GM23338 (cell line): Measurements from ENCODE around the gene NAP1L4. TPM values are rescaled to one million over a fixed set of nuclear protein-coding genes. Genes with fewer than 3 reads are reported as not detected.

Experiments
- ATAC-seq: fragments of 200-7000 bp; cut with Tn5 transposase; 3 replicates; pipeline ENCODE4 v1.9.1; 2020
- DNase-seq: peaks from one replicate; pipeline ENCODE4 v3.0.0-alpha.2; 2015; ENCODE audit warnings: low spot score
- H2AFZ ChIP-seq: fragments of 200-600 bp; sonication (generic); 2 replicates; pipeline ENCODE4 v1.8.0; 2016; ENCODE audit warnings: antibody characterized with exemption, mild to moderate bottlenecking, moderate library complexity
- H3F3A ChIP-seq: fragments of 200-600 bp; sonication (generic); replicated peaks from 2 replicates; pipeline ENCODE4 v1.8.0; 2017; ENCODE audit warnings: antibody characterized with exemption, mixed run types, low read depth
- H3K27ac ChIP-seq: fragments of 200-600 bp; sonication (generic); 2 replicates; pipeline ENCODE4 v1.6.1; 2016; ENCODE audit warnings: low read depth
- H3K27me3 ChIP-seq: fragments of 200-600 bp; sonication (generic); 2 replicates; pipeline ENCODE4 v1.8.0; 2016; ENCODE audit warnings: mild to moderate bottlenecking, mixed run types, moderate library complexity; ENCODE audit not compliant: insufficient read depth
- H3K36me3 ChIP-seq: fragments of 200-600 bp; sonication (generic); 2 replicates; pipeline ENCODE4 v1.8.0; 2016; ENCODE audit warnings: mild to moderate bottlenecking; ENCODE audit not compliant: insufficient read depth
- H3K4me1 ChIP-seq: fragments of 200-600 bp; sonication (generic); 2 replicates; pipeline ENCODE4 v1.8.0; 2016; ENCODE audit warnings: mild to moderate bottlenecking, moderate library complexity; ENCODE audit not compliant: insufficient read depth
- H3K4me2 ChIP-seq: fragments of 200-600 bp; sonication (generic); 2 replicates; pipeline ENCODE4 v1.7.1; 2017; ENCODE audit warnings: mixed run types
- H3K4me3 ChIP-seq: fragments of 200-600 bp; sonication (generic); 2 replicates; pipeline ENCODE4 v1.6.1; 2016; ENCODE audit warnings: mixed run types
- H3K79me2 ChIP-seq: fragments of 200-600 bp; sonication (generic); replicated peaks from 2 replicates; pipeline ENCODE4 v1.8.0; 2017; ENCODE audit warnings: mild to moderate bottlenecking; ENCODE audit not compliant: insufficient read depth
- H3K9me2 ChIP-seq: fragments of 200-600 bp; sonication (generic); 2 replicates; pipeline ENCODE4 v1.8.0; 2017; ENCODE audit not compliant: insufficient read depth
- H4K20me1 ChIP-seq: fragments of 200-600 bp; sonication (generic); replicated peaks from 2 replicates; pipeline ENCODE4 v1.8.0; 2017; ENCODE audit warnings: mild to moderate bottlenecking; ENCODE audit not compliant: insufficient read depth
- H3K27ac Mint-ChIP-seq: 2 replicates; pipeline ENCODE4 v1.8.0; 2020; ENCODE audit warnings: inconsistent platforms, mild to moderate bottlenecking, moderate library complexity, mixed read lengths
- H3K27me3 Mint-ChIP-seq: 3 replicates; pipeline ENCODE4 v1.8.0; 2022; ENCODE audit warnings: low read depth, mild to moderate bottlenecking, moderate library complexity, mixed read lengths, inconsistent platforms; ENCODE audit not compliant: insufficient read depth, poor library complexity
- H3K36me3 Mint-ChIP-seq: 3 replicates; pipeline ENCODE4 v1.8.0; 2021; ENCODE audit warnings: low read depth, mild to moderate bottlenecking, inconsistent platforms, moderate library complexity, mixed read lengths
- H3K4me1 Mint-ChIP-seq: 3 replicates; pipeline ENCODE4 v1.8.0; 2020; ENCODE audit warnings: mild to moderate bottlenecking, inconsistent platforms, mixed read lengths
- H3K4me3 Mint-ChIP-seq: 3 replicates; pipeline ENCODE4 v1.8.0; 2021; ENCODE audit warnings: moderate library complexity, mild to moderate bottlenecking, inconsistent platforms, mixed read lengths
- H3K9me3 Mint-ChIP-seq: 3 replicates; pipeline ENCODE4 v1.8.0; 2020; ENCODE audit warnings: moderate library complexity, mild to moderate bottlenecking, inconsistent platforms, mixed read lengths
- CREB1 ChIP-seq: fragments of 250-450 bp; sonication (Bioruptor Pico); IDR thresholded peaks from 2 replicates; pipeline ENCODE4 v1.5.0; 2020; ENCODE audit warnings: low read depth, mild to moderate bottlenecking, moderate library complexity
- CTCF ChIP-seq, 2 experiments: fragments of 200-600 bp in 1 of 2; sonication (generic) in 1 of 2; conservative IDR thresholded peaks; 2 replicates each; pipeline versions ENCODE4 v1.5.1 to v1.6.1; 2016 to 2017; ENCODE audit warnings: antibody characterized with exemption in 2 of 2, low read depth in 2 of 2, mild to moderate bottlenecking in 2 of 2, moderate library complexity in 1 of 2
- ETS1 ChIP-seq: IDR thresholded peaks from 2 replicates; pipeline ENCODE4 v1.6.1; 2016; ENCODE audit warnings: antibody characterized with exemption
- EZH2 ChIP-seq: fragments of 200-600 bp; sonication (generic); IDR thresholded peaks from one replicate; pipeline ENCODE4 v1.8.0; 2017; ENCODE audit warnings: antibody characterized with exemption, mild to moderate bottlenecking, low read depth; ENCODE audit not compliant: unreplicated experiment
- EZH2phosphoT487 ChIP-seq: fragments of 200-600 bp; sonication (generic); IDR thresholded peaks from one replicate; pipeline ENCODE4 v1.8.1; 2018; ENCODE audit warnings: antibody characterized with exemption; ENCODE audit not compliant: unreplicated experiment
- JUNB ChIP-seq: IDR thresholded peaks from one replicate; pipeline ENCODE4 v1.6.1; 2016; ENCODE audit warnings: antibody characterized with exemption; ENCODE audit not compliant: unreplicated experiment
- NANOG ChIP-seq: IDR thresholded peaks from 2 replicates; pipeline ENCODE4 v1.6.1; 2016; ENCODE audit warnings: antibody characterized with exemption, borderline replicate concordance
- POLR2AphosphoS5 ChIP-seq: IDR thresholded peaks from 2 replicates; pipeline ENCODE4 v1.6.1; 2016; ENCODE audit warnings: antibody characterized with exemption, low read depth
- STAT1 ChIP-seq: IDR thresholded peaks from one replicate; pipeline ENCODE4 v1.6.1; 2016; ENCODE audit warnings: antibody characterized with exemption; ENCODE audit not compliant: unreplicated experiment
- ZNF114 ChIP-seq: fragments of 250-450 bp; sonication (Bioruptor Pico); IDR thresholded peaks from 2 replicates; pipeline ENCODE4 v1.5.0; 2020; ENCODE audit warnings: mild to moderate bottlenecking, moderate library complexity
- ZNF331 ChIP-seq: fragments of 250-450 bp; sonication (Bioruptor Pico); IDR thresholded peaks from 2 replicates; pipeline ENCODE4 v1.5.0; 2020; ENCODE audit warnings: low read depth, mild to moderate bottlenecking, moderate library complexity
- polyA plus RNA-seq: library from polyadenylated mRNA; unstranded; fragments of >200 nt; fragmentation: Nextera tagmentation; extraction: Ambion mirVana; gene quantifications from 2 replicates; pipeline ENCODE4 v1.2.1, GENCODE V29; 2016
- total RNA-seq: library from RNA; depleted of rRNA; stranded (reverse); fragments of >200 nt; shearing (Covaris generic); gene quantifications from 2 replicates; pipeline ENCODE4 v1.2.3, GENCODE V29; 2014
- TF ChIP-seq, protein P1 (sequence below): fragments of 250-450 bp; sonication (Bioruptor Pico); IDR thresholded peaks from 2 replicates; pipeline ENCODE4 v1.5.0; 2020; ENCODE audit warnings: mild to moderate bottlenecking, moderate library complexity
- TF ChIP-seq, protein P2 (sequence below): IDR thresholded peaks from one replicate; pipeline ENCODE4 v1.6.1; 2018; ENCODE audit warnings: antibody characterized with exemption; ENCODE audit not compliant: unreplicated experiment

Gene NAP1L4
- total and polyA plus RNA-seq, 2 experiments from 2014 or later: 181 to 189 TPM

DNA sequence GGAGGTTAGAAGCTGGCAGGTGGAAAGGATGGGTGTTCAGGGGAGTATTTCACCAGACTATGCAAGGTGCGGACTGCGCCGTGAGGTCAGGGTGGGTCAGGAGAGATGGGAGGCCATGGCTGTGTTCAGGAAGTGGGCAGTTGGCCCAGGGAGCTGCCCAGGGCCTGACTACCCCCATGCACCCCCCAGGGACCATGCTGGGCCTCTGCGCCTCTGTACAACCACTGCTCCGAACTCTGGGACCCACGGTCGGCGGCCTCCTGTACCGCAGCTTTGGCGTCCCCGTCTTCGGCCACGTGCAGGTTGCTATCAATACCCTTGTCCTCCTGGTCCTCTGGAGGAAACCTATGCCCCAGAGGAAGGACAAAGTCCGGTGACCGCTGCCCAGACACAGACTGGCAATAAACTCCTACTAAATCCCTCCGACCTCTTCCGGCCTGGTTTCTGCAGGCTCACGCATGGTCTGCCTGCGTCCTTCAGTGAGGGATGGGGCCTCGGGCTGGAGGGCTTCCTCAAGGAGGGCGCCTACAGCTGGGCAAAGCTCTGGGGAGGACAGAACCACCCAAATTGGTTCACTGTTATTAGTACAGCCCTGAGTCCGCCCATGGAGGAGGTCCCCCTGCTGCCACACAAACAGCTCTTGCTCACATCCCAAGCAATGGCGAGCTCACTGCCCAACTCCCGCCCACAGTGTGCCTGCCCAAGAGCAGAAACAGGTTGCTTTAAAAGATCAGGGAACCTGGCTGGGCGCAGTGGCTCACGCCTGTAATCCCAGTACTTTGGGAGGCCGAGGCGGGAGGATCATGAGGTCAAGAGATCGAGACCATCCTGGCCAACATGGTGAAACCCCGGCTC, 67.1 kb downstream of the NAP1L4 start:
- peaks cover 4% of the 10 kb centered on the region; the same call in 1 of the 2 replicates for H3K4me1 ChIP-seq
- H3K36me3 ChIP-seq: no peaks in the 10 kb centered on the region
- H2AFZ ChIP-seq: no peak overlapping the region
- DNase-seq (no peak), ATAC-seq (no peak)
- no peak overlapping the region for H3K4me3 ChIP-seq
- Mint-ChIP-seq H3K9me3 (peaks cover 4% of the 10 kb centered on the region; the same call in 1 of the 3 replicates), H3K36me3 (no peaks in the 10 kb centered on the region; the same call in 2 of the 3 replicates), H3K27me3 (peaks cover 36% of the 10 kb centered on the region), H3K4me3 (no peak overlapping the region), H3K27ac (no peak overlapping the region), H3K4me1 (peaks cover 10% of the 10 kb centered on the region; the same call in 1 of the 3 replicates)
- H4K20me1 ChIP-seq: 0 out of 2 replicates have a peak, but pooled peaks cover 4% of the 10 kb centered on the region
- H3K4me2 ChIP-seq: no peak overlapping the region
- H3K79me2 ChIP-seq: no peaks in the 10 kb centered on the region
- peaks cover 35% of the 10 kb centered on the region for H3K27me3 ChIP-seq
- no peak for TF ChIP-seq ETS1
- no peak for TF ChIP-seq CTCF (conservative IDR thresholded peaks at IDR 0.05; ENCODE audit: low read depth in 2 of 2)
- no peak for TF ChIP-seq STAT1
- no peak for TF ChIP-seq NANOG
- TF ChIP-seq CREB1 (CRISPR knock-in tag): no peak
- TF ChIP-seq ZNF331 (CRISPR knock-in tag): no peak
- TF ChIP-seq POLR2AphosphoS5: no peak
- TF ChIP-seq EZH2phosphoT487: no peak
- no peak for TF ChIP-seq JUNB
- TF ChIP-seq, protein P1, sequence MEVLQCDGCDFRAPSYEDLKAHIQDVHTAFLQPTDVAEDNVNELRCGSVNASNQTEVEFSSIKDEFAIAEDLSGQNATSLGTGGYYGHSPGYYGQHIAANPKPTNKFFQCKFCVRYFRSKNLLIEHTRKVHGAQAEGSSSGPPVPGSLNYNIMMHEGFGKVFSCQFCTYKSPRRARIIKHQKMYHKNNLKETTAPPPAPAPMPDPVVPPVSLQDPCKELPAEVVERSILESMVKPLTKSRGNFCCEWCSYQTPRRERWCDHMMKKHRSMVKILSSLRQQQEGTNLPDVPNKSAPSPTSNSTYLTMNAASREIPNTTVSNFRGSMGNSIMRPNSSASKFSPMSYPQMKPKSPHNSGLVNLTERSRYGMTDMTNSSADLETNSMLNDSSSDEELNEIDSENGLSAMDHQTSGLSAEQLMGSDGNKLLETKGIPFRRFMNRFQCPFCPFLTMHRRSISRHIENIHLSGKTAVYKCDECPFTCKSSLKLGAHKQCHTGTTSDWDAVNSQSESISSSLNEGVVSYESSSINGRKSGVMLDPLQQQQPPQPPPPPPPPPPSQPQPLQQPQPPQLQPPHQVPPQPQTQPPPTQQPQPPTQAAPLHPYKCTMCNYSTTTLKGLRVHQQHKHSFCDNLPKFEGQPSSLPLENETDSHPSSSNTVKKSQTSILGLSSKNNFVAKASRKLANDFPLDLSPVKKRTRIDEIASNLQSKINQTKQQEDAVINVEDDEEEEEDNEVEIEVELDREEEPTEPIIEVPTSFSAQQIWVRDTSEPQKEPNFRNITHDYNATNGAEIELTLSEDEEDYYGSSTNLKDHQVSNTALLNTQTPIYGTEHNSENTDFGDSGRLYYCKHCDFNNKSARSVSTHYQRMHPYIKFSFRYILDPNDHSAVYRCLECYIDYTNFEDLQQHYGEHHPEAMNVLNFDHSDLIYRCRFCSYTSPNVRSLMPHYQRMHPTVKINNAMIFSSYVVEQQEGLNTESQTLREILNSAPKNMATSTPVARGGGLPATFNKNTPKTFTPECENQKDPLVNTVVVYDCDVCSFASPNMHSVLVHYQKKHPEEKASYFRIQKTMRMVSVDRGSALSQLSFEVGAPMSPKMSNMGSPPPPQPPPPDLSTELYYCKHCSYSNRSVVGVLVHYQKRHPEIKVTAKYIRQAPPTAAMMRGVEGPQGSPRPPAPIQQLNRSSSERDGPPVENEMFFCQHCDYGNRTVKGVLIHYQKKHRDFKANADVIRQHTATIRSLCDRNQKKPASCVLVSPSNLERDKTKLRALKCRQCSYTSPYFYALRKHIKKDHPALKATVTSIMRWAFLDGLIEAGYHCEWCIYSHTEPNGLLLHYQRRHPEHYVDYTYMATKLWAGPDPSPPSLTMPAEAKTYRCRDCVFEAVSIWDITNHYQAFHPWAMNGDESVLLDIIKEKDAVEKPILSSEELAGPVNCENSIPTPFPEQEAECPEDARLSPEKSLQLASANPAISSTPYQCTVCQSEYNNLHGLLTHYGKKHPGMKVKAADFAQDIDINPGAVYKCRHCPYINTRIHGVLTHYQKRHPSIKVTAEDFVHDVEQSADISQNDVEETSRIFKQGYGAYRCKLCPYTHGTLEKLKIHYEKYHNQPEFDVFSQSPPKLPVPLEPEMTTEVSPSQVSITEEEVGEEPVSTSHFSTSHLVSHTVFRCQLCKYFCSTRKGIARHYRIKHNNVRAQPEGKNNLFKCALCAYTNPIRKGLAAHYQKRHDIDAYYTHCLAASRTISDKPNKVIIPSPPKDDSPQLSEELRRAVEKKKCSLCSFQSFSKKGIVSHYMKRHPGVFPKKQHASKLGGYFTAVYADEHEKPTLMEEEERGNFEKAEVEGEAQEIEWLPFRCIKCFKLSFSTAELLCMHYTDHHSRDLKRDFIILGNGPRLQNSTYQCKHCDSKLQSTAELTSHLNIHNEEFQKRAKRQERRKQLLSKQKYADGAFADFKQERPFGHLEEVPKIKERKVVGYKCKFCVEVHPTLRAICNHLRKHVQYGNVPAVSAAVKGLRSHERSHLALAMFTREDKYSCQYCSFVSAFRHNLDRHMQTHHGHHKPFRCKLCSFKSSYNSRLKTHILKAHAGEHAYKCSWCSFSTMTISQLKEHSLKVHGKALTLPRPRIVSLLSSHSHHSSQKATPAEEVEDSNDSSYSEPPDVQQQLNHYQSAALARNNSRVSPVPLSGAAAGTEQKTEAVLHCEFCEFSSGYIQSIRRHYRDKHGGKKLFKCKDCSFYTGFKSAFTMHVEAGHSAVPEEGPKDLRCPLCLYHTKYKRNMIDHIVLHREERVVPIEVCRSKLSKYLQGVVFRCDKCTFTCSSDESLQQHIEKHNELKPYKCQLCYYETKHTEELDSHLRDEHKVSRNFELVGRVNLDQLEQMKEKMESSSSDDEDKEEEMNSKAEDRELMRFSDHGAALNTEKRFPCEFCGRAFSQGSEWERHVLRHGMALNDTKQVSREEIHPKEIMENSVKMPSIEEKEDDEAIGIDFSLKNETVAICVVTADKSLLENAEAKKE (CRISPR knock-in tag): no peak
- no peak for TF ChIP-seq EZH2
- TF ChIP-seq, protein P2, sequence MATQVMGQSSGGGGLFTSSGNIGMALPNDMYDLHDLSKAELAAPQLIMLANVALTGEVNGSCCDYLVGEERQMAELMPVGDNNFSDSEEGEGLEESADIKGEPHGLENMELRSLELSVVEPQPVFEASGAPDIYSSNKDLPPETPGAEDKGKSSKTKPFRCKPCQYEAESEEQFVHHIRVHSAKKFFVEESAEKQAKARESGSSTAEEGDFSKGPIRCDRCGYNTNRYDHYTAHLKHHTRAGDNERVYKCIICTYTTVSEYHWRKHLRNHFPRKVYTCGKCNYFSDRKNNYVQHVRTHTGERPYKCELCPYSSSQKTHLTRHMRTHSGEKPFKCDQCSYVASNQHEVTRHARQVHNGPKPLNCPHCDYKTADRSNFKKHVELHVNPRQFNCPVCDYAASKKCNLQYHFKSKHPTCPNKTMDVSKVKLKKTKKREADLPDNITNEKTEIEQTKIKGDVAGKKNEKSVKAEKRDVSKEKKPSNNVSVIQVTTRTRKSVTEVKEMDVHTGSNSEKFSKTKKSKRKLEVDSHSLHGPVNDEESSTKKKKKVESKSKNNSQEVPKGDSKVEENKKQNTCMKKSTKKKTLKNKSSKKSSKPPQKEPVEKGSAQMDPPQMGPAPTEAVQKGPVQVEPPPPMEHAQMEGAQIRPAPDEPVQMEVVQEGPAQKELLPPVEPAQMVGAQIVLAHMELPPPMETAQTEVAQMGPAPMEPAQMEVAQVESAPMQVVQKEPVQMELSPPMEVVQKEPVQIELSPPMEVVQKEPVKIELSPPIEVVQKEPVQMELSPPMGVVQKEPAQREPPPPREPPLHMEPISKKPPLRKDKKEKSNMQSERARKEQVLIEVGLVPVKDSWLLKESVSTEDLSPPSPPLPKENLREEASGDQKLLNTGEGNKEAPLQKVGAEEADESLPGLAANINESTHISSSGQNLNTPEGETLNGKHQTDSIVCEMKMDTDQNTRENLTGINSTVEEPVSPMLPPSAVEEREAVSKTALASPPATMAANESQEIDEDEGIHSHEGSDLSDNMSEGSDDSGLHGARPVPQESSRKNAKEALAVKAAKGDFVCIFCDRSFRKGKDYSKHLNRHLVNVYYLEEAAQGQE: no peak
- TF ChIP-seq ZNF114 (CRISPR knock-in tag): no peak
- H3K27ac ChIP-seq: no peak overlapping the region
- peaks cover 3% of the 10 kb centered on the region; the same call in 1 of the 2 replicates for H3F3A ChIP-seq
- no peaks in the 10 kb centered on the region for H3K9me2 ChIP-seq
